ENCODE measurements around the gene FMO5.

Gene FMO5

DNA sequence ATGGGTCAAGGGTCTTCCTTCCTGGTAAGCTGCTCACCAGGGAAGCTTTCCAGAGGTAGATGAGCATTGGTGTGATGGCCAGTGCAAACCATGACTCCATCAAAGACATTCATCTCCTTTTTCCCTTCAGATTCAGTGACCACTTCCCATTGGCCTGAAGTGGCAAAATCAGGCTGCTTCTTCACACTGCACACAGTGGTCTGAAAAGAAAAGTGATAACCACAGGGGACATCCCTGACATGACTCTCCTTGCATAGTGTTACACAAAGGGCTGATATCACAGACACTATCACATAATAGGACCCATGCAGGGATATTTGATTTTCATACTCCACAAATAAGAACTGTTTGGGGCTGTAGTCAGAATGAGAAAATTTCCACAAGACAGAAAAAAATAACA lies 11.9 kb downstream of the FMO5 start:
- Histone ChIP-seq H3K36me3 (ENCODE audit: insufficient read depth, insufficient read length, low read length) (no peaks in the 10 kb centered on the region), H3K9ac (ENCODE audit: insufficient read length, low read depth) (no peak overlapping the region), H3K4me1 (ENCODE audit: insufficient read depth, insufficient read length) (no peaks in the 10 kb centered on the region), H3K9me3 (ENCODE audit: insufficient read depth, low read length) (no peaks in the 10 kb centered on the region), H3K4me3 (ENCODE audit: insufficient read length, low read depth) (no peak overlapping the region), H3K27me3 (ENCODE audit: insufficient read depth, insufficient read length) (no peaks in the 10 kb centered on the region)
- TF ChIP-seq YY1 (IDR thresholded peaks at IDR 0.05; ENCODE audit: insufficient read depth, insufficient read length) (no peak), ZNF274 (IDR thresholded peaks at IDR 0.05; ENCODE audit: low read depth, low read length) (no peak)
- no peak for DNase-seq (ENCODE audit: low read depth, low spot score)

DNA sequence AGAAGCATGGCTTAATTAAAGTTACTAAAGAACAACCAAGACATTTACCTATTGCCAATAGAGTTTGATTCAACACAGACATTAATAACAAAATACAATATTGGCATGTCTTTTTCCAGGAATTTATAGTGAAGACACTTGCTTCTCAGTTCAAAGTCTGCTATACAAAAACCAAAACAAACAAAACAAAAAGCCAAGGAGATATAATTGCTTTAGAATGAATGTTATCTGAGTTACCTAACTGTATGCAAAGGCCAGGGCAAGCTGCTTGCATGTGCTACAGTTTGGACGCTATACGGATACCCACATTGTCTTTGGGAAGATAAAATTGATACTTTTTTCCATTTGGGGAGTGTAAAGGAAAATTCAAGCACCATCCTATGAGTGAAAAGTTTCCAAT lies 13.6 kb downstream of the FMO5 start:
- no peaks in the 10 kb centered on the region for H3K4me1 ChIP-seq (ENCODE audit: insufficient read depth, insufficient read length)
- no peak for TF ChIP-seq ZNF274 (IDR thresholded peaks at IDR 0.05; ENCODE audit: low read depth, low read length)
- no peak for TF ChIP-seq YY1 (IDR thresholded peaks at IDR 0.05; ENCODE audit: insufficient read depth, insufficient read length)
- no peak for TF ChIP-seq SUZ12 (IDR thresholded peaks at IDR 0.05; ENCODE audit: extremely low read depth, insufficient read depth, insufficient read length)
- H3K36me3 ChIP-seq (ENCODE audit: insufficient read depth, insufficient read length, low read length) = no peaks in the 10 kb centered on the region
- no peaks in the 10 kb centered on the region for H3K9me3 ChIP-seq (ENCODE audit: insufficient read depth, low read length)
- H3K4me3 ChIP-seq (ENCODE audit: insufficient read length, low read depth) = no peak overlapping the region
- no peak overlapping the region for H3K9ac ChIP-seq (ENCODE audit: insufficient read length, low read depth)
- DNase-seq (ENCODE audit: low read depth, low spot score) = no peak
- no peaks in the 10 kb centered on the region for H3K27me3 ChIP-seq (ENCODE audit: insufficient read depth, insufficient read length)

DNA sequence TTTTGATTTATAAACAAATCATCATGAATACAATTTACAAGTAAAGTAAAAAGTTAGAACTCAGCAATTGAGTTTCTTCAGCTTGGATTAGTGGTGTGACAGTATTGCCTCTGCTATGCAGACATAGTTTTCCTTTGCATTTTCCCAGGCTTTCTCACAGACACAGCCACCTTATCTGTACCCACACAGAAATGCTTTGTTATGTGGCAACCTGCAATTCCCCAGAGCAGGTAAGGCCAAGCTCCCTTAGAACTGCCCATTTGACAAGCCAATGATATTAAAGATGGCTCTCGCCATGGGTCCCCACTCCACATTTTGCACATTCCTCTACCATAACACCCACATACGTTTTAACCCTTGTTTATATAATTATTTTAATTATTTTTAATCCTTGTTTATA lies 14.2 kb downstream of the FMO5 start:
- no peak for TF ChIP-seq YY1 (IDR thresholded peaks at IDR 0.05; ENCODE audit: insufficient read depth, insufficient read length)
- no peak for TF ChIP-seq ZNF274 (IDR thresholded peaks at IDR 0.05; ENCODE audit: low read depth, low read length)
- no peak for TF ChIP-seq SUZ12 (IDR thresholded peaks at IDR 0.05; ENCODE audit: extremely low read depth, insufficient read depth, insufficient read length)
- Histone ChIP-seq H3K9ac (ENCODE audit: insufficient read length, low read depth) (no peak overlapping the region), H3K4me1 (ENCODE audit: insufficient read depth, insufficient read length) (no peaks in the 10 kb centered on the region), H3K27me3 (ENCODE audit: insufficient read depth, insufficient read length) (no peaks in the 10 kb centered on the region), H3K36me3 (ENCODE audit: insufficient read depth, insufficient read length, low read length) (no peaks in the 10 kb centered on the region), H3K4me3 (ENCODE audit: insufficient read length, low read depth) (no peak overlapping the region), H3K9me3 (ENCODE audit: insufficient read depth, low read length) (no peaks in the 10 kb centered on the region)
- DNase-seq (ENCODE audit: low read depth, low spot score) = no peak

DNA sequence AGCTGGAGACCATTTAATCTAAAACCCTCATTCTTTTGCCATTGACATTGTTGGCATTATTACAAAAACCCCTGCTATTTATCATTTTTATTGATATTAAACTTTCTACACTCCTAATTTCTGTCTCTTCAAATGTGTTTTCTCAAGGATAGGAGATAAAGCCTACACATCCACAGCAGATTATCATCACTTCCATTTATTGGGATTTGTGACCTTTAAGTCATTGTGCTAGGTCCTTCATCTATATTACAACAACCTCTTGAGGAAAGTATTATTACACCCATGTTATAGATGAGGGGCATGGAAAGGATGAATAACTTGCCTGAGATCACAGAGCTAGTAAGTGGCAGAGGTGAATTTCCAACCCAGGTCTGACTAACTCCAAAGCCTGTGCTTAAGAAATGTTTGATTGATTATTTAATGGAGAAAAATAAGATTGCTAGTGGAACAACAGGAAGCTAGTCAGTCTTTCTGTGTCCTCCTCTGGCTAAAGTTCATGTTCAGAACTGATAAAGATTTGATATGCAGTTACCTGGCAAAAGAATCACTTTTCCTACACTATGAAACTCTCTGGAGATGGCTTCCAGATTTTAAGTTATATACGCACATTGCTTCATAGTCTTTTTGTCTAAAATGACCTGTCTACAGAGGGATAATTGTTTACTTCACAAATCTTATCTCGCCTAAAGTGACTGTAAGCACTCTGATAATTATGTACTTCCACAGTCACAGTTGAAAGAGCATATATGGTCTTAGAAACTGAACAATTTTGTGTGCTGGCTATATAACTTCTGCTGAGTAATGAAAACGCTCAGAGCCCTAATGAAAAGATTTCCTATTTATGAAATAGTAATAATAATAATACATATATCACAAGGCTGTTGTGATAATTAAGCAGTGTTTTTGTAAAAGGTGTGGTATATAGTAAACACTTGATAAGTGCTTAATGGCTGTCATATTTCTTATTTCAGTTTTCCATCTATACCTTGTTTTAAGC lies 15.0 kb downstream of the FMO5 start:
- Histone ChIP-seq H3K9me3 (ENCODE audit: insufficient read depth, low read length) (no peaks in the 10 kb centered on the region), H3K9ac (ENCODE audit: insufficient read length, low read depth) (no peak overlapping the region), H3K27me3 (ENCODE audit: insufficient read depth, insufficient read length) (no peaks in the 10 kb centered on the region), H3K36me3 (ENCODE audit: insufficient read depth, insufficient read length, low read length) (no peaks in the 10 kb centered on the region), H3K4me1 (ENCODE audit: insufficient read depth, insufficient read length) (no peaks in the 10 kb centered on the region), H3K4me3 (ENCODE audit: insufficient read length, low read depth) (no peak overlapping the region)
- no peak for TF ChIP-seq YY1 (IDR thresholded peaks at IDR 0.05; ENCODE audit: insufficient read depth, insufficient read length)
- no peak for TF ChIP-seq SUZ12 (IDR thresholded peaks at IDR 0.05; ENCODE audit: extremely low read depth, insufficient read depth, insufficient read length)
- TF ChIP-seq ZNF274 (IDR thresholded peaks at IDR 0.05; ENCODE audit: low read depth, low read length) = no peak
- no peak for DNase-seq (ENCODE audit: low read depth, low spot score)

DNA sequence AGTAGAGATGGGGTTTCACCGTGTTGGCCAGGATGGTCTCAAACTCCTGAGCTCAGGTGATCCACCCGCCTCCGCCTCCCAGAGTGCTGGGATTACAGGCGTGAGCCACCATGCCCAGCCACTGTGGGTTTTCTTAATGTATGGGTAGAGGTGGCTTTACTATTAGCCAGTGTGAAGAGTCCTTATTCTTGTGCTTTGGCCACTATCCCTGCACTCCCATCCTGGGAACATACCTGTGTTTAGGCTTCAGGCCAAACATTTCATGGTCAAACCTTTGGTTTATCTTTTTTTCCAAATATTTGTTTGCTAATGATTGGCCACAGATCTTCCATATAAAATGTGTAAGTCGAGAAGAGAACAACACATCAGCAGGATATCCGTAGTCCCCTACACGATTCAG lies 16.5 kb downstream of the FMO5 start:
- DNase-seq (ENCODE audit: low read depth, low spot score) = no peak
- Histone ChIP-seq H3K4me3 (ENCODE audit: insufficient read length, low read depth) (no peak overlapping the region), H3K36me3 (ENCODE audit: insufficient read depth, insufficient read length, low read length) (peaks cover 3% of the 10 kb centered on the region), H3K4me1 (ENCODE audit: insufficient read depth, insufficient read length) (no peaks in the 10 kb centered on the region), H3K9ac (ENCODE audit: insufficient read length, low read depth) (no peak overlapping the region), H3K9me3 (ENCODE audit: insufficient read depth, low read length) (no peaks in the 10 kb centered on the region), H3K27me3 (ENCODE audit: insufficient read depth, insufficient read length) (no peaks in the 10 kb centered on the region)
- TF ChIP-seq YY1 (IDR thresholded peaks at IDR 0.05; ENCODE audit: insufficient read depth, insufficient read length) (no peak), SUZ12 (IDR thresholded peaks at IDR 0.05; ENCODE audit: extremely low read depth, insufficient read depth, insufficient read length) (no peak), ZNF274 (IDR thresholded peaks at IDR 0.05; ENCODE audit: low read depth, low read length) (no peak)

DNA sequence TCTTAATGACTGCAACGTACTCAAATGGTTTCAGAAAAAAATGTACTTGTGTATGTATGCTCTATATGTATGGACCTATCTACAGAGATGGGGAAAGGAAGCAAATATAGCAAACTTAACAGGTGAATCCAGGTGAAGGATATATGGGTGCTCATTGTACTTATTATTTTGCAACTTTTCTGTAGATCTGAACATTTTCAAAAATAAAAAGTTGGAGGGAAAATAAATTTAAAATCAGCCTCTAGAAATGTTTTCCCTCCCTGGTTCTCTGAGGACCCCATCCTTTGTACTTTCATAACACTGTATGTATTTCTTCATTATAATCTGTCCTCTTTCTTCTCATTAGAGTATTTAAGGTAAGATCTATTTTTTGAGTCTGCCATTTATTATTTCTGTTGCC lies 17.9 kb downstream of the FMO5 start:
- Histone ChIP-seq H3K36me3 (ENCODE audit: insufficient read depth, insufficient read length, low read length) (peaks cover 3% of the 10 kb centered on the region), H3K9ac (ENCODE audit: insufficient read length, low read depth) (no peak overlapping the region), H3K4me3 (ENCODE audit: insufficient read length, low read depth) (no peak overlapping the region), H3K9me3 (ENCODE audit: insufficient read depth, low read length) (no peaks in the 10 kb centered on the region), H3K4me1 (ENCODE audit: insufficient read depth, insufficient read length) (no peaks in the 10 kb centered on the region), H3K27me3 (ENCODE audit: insufficient read depth, insufficient read length) (no peaks in the 10 kb centered on the region)
- no peak for DNase-seq (ENCODE audit: low read depth, low spot score)
- TF ChIP-seq ZNF274 (IDR thresholded peaks at IDR 0.05; ENCODE audit: low read depth, low read length) (no peak), SUZ12 (IDR thresholded peaks at IDR 0.05; ENCODE audit: extremely low read depth, insufficient read depth, insufficient read length) (no peak), YY1 (IDR thresholded peaks at IDR 0.05; ENCODE audit: insufficient read depth, insufficient read length) (no peak)

DNA sequence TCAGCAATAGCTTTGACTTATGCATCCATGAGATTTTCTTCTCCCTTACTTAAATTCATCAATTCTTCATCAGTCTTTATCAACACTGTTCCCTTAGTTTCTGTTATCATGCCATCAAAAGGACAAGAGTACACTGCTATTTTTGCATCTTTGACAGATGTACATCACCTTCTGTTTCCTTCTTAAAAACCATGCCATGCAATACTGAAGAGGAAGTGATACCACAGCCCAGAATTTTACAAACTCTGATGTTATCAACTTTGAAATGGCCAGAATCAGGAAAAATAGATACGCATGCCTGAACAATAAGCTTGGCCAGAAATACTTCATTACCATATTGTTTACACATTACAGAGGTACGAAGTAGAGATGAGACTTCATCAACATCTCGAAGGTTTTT lies 21.1 kb downstream of the FMO5 start:
- H3K27me3 ChIP-seq (ENCODE audit: insufficient read depth, insufficient read length) = no peaks in the 10 kb centered on the region
- TF ChIP-seq SUZ12 (IDR thresholded peaks at IDR 0.05; ENCODE audit: extremely low read depth, insufficient read depth, insufficient read length) (no peak), ZNF274 (IDR thresholded peaks at IDR 0.05; ENCODE audit: low read depth, low read length) (no peak), YY1 (IDR thresholded peaks at IDR 0.05; ENCODE audit: insufficient read depth, insufficient read length) (no peak)
- no peaks in the 10 kb centered on the region for H3K9me3 ChIP-seq (ENCODE audit: insufficient read depth, low read length)
- peaks cover 3% of the 10 kb centered on the region for H3K36me3 ChIP-seq (ENCODE audit: insufficient read depth, insufficient read length, low read length)
- H3K9ac ChIP-seq (ENCODE audit: insufficient read length, low read depth) = no peak overlapping the region
- no peaks in the 10 kb centered on the region for H3K4me1 ChIP-seq (ENCODE audit: insufficient read depth, insufficient read length)
- H3K4me3 ChIP-seq (ENCODE audit: insufficient read length, low read depth) = no peak overlapping the region
- no peak for DNase-seq (ENCODE audit: low read depth, low spot score)
